22Rv1 (cell line): ENCODE data around the gene TAS2R20.

Source experiments
- H3K27ac ChIP-seq: fragments of 450-650 bp; 2 replicates; pipeline ENCODE4 v1.5.1; 2017
- CTCF ChIP-seq: fragments of 450-650 bp; IDR thresholded peaks from 2 replicates; pipeline ENCODE4 v1.5.1; 2017; ENCODE audit warnings: mild to moderate bottlenecking
- ZFX ChIP-seq: fragments of 450-650 bp; IDR thresholded peaks from 2 replicates; pipeline ENCODE4 v1.6.1; 2017; ENCODE audit warnings: antibody characterized with exemption, borderline replicate concordance

Gene TAS2R20

GRCh38 chr12:11022520-11022919 is 24.4 kb upstream of the TAS2R20 start, which contains the start of gene TAS2R19:
Gene TAS2R19, minus strand, starts transcription at chr12:11022620. Its CDS starts 49 bp downstream, at chr12:11022571.
- TF ChIP-seq CTCF (no peak), ZFX (no peak)
- no peak within 1 kb of the TSS for H3K27ac ChIP-seq

- H3K27ac ChIP-seq = no peak overlapping the region
- no peak for TF ChIP-seq CTCF
- no peak for TF ChIP-seq ZFX
Measured at GRCh38 chr12:11016937-11017336, 18.8 kb upstream of the TAS2R20 start.

GRCh38 chr12:11015775-11016430 is 17.8 kb upstream of the TAS2R20 start:
- no peak for TF ChIP-seq CTCF
- no peak for TF ChIP-seq ZFX
- no peak overlapping the region for H3K27ac ChIP-seq

- no peak overlapping the region for H3K27ac ChIP-seq
- no peak for TF ChIP-seq ZFX
- TF ChIP-seq CTCF = no peak
Measured at GRCh38 chr12:11014234-11014633, 16.1 kb upstream of the TAS2R20 start.

- TF ChIP-seq ZFX (no peak), CTCF (no peak)
- no peak overlapping the region for H3K27ac ChIP-seq
Measured at GRCh38 chr12:11007608-11008007, 9.5 kb upstream of the TAS2R20 start.

GRCh38 chr12:10994307-10994706 is 3.8 kb downstream of the TAS2R20 start:
- TF ChIP-seq CTCF = no peak
- TF ChIP-seq ZFX = no peak
- no peak overlapping the region for H3K27ac ChIP-seq

GRCh38 chr12:10989107-10989506 is 9.0 kb downstream of the TAS2R20 start:
- H3K27ac ChIP-seq = no peak overlapping the region
- TF ChIP-seq ZFX = no peak

GRCh38 chr12:10986812-10987211 is 11.3 kb downstream of the TAS2R20 start, which contains the start of gene TAS2R50:
Gene TAS2R50, minus strand, starts transcription at chr12:10986912. Its CDS starts 52 bp downstream, at chr12:10986860.
- no peak for TF ChIP-seq CTCF
- TF ChIP-seq ZFX = no peak

More at GRCh38 chr12:10986812-10987211, 11.3 kb downstream of the TAS2R20 start, which contains the start of gene TAS2R50:
- no peak within 1 kb of the TSS for H3K27ac ChIP-seq
